Type B pancreatic cell (in vitro differentiated cells): ENCODE data around the gene SND1. TPM values are rescaled to one million over a fixed set of nuclear protein-coding genes. Genes with fewer than 3 reads are reported as not detected.
A peak's percentile ranks its signal among the peaks of the same experiment; 100 is the strongest.

ENCODE experiments used
- DNase-seq: peaks from one replicate; pipeline ENCODE4 v3.0.0; 2021; ENCODE audit warnings: mixed read lengths; ENCODE audit not compliant: unreplicated experiment; ENCODE audit errors: extremely low spot score
- H3K27ac Mint-ChIP-seq: 2 replicates; pipeline ENCODE4 v1.8.0; 2021; ENCODE audit warnings: mild to moderate bottlenecking, mixed read lengths
- H3K27me3 Mint-ChIP-seq: 2 replicates; pipeline ENCODE4 v1.8.0; 2021; ENCODE audit warnings: mixed read lengths
- H3K36me3 Mint-ChIP-seq: 2 replicates; pipeline ENCODE4 v1.8.0; 2021; ENCODE audit warnings: mixed read lengths
- H3K4me1 Mint-ChIP-seq: one replicate; pipeline ENCODE4 v1.8.0; 2021; ENCODE audit warnings: mixed read lengths; ENCODE audit not compliant: unreplicated experiment
- H3K4me3 Mint-ChIP-seq: 2 replicates; pipeline ENCODE4 v1.8.0; 2021; ENCODE audit warnings: mild to moderate bottlenecking, mixed read lengths
- H3K9me3 Mint-ChIP-seq: 2 replicates; pipeline ENCODE4 v1.8.0; 2021; ENCODE audit warnings: mixed read lengths
- total RNA-seq: library from RNA; stranded (reverse); gene quantifications from 2 replicates; pipeline ENCODE4 v1.2.1, GENCODE V29; 2021; ENCODE audit warnings: low replicate concordance
- TF ChIP-seq, protein P1 (sequence below): fragments of 200-600 bp; sonication (generic); conservative IDR thresholded peaks from 2 replicates; pipeline ENCODE4 v1.5.0; 2021; ENCODE audit warnings: antibody characterized with exemption, mild to moderate bottlenecking

SND1 gene
- total RNA-seq, 1 donor from 2014 or later, result 199 TPM

DNA sequence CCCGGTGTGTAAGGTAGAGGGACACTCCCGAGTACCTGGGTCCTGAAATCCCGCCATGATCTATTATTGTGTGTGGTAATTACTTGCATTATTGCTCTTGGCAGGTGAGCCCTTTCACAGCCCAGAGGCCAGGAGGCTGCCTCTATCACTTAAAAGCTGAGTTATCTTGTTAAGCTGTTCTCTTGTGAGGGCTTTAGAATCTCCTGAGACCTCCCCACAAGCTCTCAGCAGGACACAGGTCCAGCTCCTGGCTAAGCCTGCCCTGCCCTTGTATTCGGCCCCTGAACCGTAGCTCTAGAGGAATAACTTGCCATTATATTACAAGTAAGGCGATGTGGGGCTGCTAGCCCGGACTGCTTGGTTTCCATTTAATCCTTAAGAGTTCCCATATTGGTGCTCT is 13.9 kb downstream of the SND1 start:
- Mint-ChIP-seq H3K4me3 (peak overlapping the region; percentile 2), H3K36me3 (peaks cover 17% of the 10 kb centered on the region), H3K9me3 (no peaks in the 10 kb centered on the region), H3K4me1 (peaks cover 26% of the 10 kb centered on the region), H3K27me3 (no peaks in the 10 kb centered on the region), H3K27ac (no peak overlapping the region)
- TF ChIP-seq, protein P1, sequence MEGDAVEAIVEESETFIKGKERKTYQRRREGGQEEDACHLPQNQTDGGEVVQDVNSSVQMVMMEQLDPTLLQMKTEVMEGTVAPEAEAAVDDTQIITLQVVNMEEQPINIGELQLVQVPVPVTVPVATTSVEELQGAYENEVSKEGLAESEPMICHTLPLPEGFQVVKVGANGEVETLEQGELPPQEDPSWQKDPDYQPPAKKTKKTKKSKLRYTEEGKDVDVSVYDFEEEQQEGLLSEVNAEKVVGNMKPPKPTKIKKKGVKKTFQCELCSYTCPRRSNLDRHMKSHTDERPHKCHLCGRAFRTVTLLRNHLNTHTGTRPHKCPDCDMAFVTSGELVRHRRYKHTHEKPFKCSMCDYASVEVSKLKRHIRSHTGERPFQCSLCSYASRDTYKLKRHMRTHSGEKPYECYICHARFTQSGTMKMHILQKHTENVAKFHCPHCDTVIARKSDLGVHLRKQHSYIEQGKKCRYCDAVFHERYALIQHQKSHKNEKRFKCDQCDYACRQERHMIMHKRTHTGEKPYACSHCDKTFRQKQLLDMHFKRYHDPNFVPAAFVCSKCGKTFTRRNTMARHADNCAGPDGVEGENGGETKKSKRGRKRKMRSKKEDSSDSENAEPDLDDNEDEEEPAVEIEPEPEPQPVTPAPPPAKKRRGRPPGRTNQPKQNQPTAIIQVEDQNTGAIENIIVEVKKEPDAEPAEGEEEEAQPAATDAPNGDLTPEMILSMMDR, result no peak
- DNase-seq, result no peak

DNA sequence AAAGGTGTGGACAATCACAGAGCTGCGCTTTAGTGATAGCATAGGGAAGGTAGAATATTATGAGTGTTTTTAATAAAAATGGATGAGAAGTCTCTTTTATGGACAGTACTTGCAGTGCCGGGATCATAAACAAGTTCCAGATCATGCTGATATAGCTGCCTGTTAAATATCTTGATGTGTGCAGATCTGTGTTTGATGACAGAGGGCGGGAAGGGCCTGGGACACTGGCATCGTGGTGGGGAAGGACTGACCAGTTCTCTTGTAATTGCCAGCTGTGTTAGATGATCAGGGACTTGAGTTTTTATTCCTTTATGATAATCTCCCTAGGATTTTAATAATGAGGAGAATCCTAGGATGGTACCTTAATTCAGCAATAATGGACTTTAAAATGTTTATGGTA is 14.6 kb downstream of the SND1 start:
- no peak overlapping the region for H3K27ac Mint-ChIP-seq
- peaks cover 25% of the 10 kb centered on the region for H3K4me1 Mint-ChIP-seq
- TF ChIP-seq, protein P1, result no peak
- no peaks in the 10 kb centered on the region for H3K9me3 Mint-ChIP-seq
- no peaks in the 10 kb centered on the region for H3K27me3 Mint-ChIP-seq
- H3K4me3 Mint-ChIP-seq, result no peak overlapping the region
- no peak for DNase-seq
- H3K36me3 Mint-ChIP-seq, result peaks cover 16% of the 10 kb centered on the region

DNA sequence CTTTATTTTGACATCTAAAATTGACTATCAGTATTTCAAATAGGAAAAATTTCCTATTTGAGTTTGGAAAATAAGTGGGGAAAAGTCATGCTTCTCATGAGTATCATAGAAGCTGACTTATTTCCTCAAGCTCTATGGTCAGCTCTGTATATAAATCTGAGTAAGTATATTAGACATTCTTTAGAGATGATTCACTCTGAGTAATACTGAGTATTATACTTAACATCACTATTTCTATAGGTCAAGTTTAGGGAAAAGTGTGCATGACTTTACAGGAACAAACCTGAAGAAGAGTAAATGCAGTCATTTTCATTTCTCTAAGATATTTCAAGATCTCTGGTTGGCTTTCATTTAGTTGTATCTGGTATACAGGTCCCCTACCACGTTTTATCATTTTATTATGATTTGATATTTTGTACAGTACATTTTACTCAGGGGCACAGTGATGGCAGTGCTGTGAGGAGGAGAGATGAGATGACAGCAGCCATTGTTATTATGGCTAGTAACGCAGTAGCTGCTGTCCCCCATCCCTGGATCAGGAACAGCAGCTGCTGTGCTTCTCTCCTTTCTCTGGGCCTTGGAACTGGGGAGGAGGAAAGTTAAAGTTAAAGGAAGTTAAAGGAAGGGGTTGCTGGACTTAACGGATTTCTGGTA is 15.2 kb downstream of the SND1 start:
- Mint-ChIP-seq H3K27ac (no peak overlapping the region), H3K4me3 (no peak overlapping the region)
- TF ChIP-seq, protein P1, result no peak

DNA sequence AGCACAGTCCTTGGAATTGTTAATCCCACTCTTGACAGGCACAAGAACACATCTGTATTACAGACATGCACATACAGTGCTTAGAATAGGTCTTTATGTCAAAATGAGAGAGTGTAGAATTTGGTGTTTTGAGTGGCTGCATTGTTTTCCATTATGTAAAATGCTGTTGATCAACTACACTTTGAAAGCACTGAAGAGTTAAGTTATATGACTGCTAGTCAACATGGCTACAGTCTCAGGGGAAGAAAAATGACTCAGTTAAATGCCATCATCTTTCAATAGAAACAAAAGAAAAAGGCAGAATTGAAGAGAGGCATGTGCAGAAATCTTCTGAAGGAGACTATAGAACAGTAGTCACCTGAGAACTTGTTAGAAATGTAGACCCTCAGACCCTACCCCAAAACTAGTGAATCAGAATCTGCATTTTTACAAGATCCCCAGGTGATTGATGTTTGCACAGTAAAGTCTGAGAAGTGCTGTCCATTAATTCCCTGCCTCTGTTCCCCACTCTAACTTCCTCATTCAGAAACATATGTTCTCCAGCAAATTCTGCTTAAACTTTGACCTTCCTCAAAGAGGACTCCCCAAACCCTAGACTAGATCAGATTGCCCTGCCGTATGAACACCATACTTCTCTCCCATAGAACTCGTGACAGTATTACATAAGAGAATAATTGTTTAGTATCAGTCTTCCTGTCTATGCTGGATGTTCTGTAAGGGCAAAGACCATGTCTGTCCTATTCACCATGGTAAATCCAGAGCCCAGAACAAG is 16.0 kb downstream of the SND1 start:
- no peaks in the 10 kb centered on the region for H3K27me3 Mint-ChIP-seq
- no peak for DNase-seq
- H3K9me3 Mint-ChIP-seq, result no peaks in the 10 kb centered on the region
- no peak overlapping the region for H3K27ac Mint-ChIP-seq
- no peak overlapping the region for H3K4me3 Mint-ChIP-seq
- H3K4me1 Mint-ChIP-seq, result peaks cover 25% of the 10 kb centered on the region
- H3K36me3 Mint-ChIP-seq, result peaks cover 23% of the 10 kb centered on the region
- TF ChIP-seq, protein P1, result no peak

More for the DNA sequence above, 15.2 kb downstream of the SND1 start:
- DNase-seq, result no peak
- H3K36me3 Mint-ChIP-seq, result peaks cover 22% of the 10 kb centered on the region
- peaks cover 25% of the 10 kb centered on the region for H3K4me1 Mint-ChIP-seq
- H3K9me3 Mint-ChIP-seq, result no peaks in the 10 kb centered on the region
- no peaks in the 10 kb centered on the region for H3K27me3 Mint-ChIP-seq

DNA sequence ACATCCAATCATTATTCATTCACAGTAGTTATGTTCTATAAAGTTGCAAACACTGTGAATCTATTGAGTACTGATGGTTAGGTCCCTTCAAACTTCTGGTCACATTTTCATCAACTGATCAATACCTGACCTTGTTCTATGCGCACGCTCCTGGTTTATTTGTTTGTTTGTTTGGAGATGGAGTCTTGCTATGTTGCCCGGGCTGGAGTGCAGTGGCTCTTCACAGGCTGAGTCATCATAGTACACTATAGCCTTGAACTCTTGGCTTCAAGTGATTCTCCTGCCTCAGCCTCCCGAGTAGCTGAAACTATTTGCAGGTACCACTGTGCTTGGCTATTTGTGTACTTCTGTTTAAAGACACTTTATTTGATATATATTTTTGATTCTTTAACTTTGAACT is 19.3 kb downstream of the SND1 start:
- H3K36me3 Mint-ChIP-seq, result peaks cover 32% of the 10 kb centered on the region
- H3K27ac Mint-ChIP-seq, result no peak overlapping the region
- no peaks in the 10 kb centered on the region for H3K27me3 Mint-ChIP-seq
- H3K9me3 Mint-ChIP-seq, result no peaks in the 10 kb centered on the region
- no peak for DNase-seq
- TF ChIP-seq, protein P1, result no peak
- H3K4me3 Mint-ChIP-seq, result no peak overlapping the region
- peaks cover 14% of the 10 kb centered on the region for H3K4me1 Mint-ChIP-seq
